ENCODE results near the gene ZNF76. TPM values are rescaled to one million over a fixed set of nuclear protein-coding genes. Genes with fewer than 3 reads are reported as not detected.
A peak's percentile ranks its signal among the peaks of the same experiment; 100 is the strongest.

The ZNF76 gene
- total and polyA plus RNA-seq, 4 donors = 27.6 to 38.7 (median 33.5) TPM

DNA sequence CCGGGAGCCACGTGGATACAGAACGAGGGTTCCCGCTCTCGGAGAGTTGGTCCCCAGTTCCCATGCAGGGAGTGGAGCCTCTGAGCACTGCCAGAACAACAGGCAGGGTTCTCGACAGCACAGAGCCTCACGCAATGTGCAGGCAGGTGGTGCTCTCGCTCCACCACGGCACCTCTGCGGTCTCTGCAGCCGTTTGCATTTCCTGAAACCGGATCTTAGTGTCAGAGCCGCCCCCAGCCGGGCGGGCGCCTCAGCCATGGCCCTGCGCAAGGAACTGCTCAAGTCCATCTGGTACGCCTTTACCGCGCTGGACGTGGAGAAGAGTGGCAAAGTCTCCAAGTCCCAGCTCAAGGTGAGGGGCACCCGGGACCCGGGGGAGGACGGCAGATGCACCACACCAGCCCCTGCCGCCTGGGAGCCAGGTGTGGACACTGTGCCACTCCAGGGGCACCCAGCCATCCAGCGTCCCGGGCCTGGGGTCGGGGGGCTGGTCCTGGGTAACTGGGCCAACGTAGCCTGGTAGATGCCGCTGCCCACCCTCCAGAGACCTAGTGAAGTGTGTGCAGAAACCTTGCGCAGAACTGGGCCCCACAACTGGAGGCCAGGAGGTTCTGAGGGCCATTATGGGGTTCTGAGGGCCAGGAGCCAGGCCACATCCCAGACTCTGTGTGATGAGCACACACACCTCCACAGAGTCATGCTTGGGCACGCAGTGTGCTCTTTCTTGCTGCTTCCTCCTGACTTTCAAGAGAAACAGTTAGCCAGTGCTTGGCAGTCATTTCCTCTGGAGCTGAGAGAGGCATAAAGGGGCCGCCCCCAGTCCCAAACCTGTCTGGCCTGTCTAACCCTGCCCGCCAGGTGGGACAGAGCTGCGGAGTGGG lies 38.3 kb downstream of the ZNF76 start, which contains the start of gene DEF6:
Gene DEF6 (plus strand): TSS at position 218 of the 881 bp plus-strand sequence. CDS start 39 bp downstream, at position 257.
- Histone ChIP-seq H3K9ac (ENCODE audit: insufficient read depth in 1 of 2, low read length in 2 of 2) (no peak within 1 kb of the TSS), H3K4me3 (peak within 1 kb of the TSS; percentile 20), H3K4me1 (ENCODE audit: control insufficient read depth in 5 of 5, insufficient read depth in 5 of 5, low read length in 5 of 5) (peaks cover 0 to 13% (median 7%) of the 10 kb centered on the region in 5 donors), H3K27me3 (ENCODE audit: control insufficient read depth in 3 of 3, insufficient read depth in 3 of 3, low read length in 2 of 3) (no peaks in the 10 kb centered on the region), H3K36me3 (ENCODE audit: control insufficient read depth in 4 of 4, insufficient read depth in 4 of 4, low read length in 4 of 4) (peaks cover 0 to 20% (median 4%) of the 10 kb centered on the region in 4 donors), H3K27ac (ENCODE audit: low read depth in 1 of 2, low read length in 1 of 2) (peak within 1 kb of the TSS in 1 of 2 donors; percentile 67), H3K9me3 (ENCODE audit: control insufficient read depth in 4 of 4, insufficient read depth in 3 of 4, low read length in 3 of 4) (no peaks in the 10 kb centered on the region)
- peak; percentile 91 for ATAC-seq (ENCODE audit: insufficient read depth, low FRiP score)
- peak; percentile 82 to 91 (median 86) for DNase-seq
- TF ChIP-seq, protein P1, sequence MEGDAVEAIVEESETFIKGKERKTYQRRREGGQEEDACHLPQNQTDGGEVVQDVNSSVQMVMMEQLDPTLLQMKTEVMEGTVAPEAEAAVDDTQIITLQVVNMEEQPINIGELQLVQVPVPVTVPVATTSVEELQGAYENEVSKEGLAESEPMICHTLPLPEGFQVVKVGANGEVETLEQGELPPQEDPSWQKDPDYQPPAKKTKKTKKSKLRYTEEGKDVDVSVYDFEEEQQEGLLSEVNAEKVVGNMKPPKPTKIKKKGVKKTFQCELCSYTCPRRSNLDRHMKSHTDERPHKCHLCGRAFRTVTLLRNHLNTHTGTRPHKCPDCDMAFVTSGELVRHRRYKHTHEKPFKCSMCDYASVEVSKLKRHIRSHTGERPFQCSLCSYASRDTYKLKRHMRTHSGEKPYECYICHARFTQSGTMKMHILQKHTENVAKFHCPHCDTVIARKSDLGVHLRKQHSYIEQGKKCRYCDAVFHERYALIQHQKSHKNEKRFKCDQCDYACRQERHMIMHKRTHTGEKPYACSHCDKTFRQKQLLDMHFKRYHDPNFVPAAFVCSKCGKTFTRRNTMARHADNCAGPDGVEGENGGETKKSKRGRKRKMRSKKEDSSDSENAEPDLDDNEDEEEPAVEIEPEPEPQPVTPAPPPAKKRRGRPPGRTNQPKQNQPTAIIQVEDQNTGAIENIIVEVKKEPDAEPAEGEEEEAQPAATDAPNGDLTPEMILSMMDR (IDR thresholded peaks at IDR 0.05; ENCODE audit: control extremely low read depth, extremely low read depth) = peak; percentile 78
- WGBS, 2 donors = 9 to 15% methylated on average over 35 of the region's 35 CpGs

DNA sequence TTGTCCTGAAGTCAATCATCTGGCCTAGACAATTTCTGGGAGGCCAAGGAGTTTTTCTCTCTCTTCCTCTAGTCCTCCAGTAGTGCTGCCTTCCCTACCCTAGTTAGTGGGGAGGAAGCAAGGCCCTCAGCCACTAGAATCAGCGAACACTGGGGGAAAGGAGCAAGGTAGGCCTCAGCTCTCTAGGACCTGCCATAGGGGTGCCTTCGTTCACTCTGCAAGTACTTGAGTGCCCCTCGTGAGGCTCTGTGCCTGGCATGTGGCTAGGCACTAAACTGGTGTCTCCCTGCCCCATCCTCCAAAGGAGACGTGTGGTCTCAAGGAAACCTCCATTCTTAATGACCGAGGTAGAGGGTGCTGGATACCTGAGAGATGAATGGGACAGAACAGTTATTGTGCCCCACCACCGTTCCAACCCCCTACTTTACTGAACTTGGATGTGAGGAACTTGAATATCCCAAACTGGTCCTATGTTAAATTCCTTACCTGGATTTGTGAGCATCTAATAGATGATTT lies 39.1 kb downstream of the ZNF76 start:
- ATAC-seq (ENCODE audit: insufficient read depth, low FRiP score) (no peak), DNase-seq (no peak)
- peaks cover 0 to 12% (median 4%) of the 10 kb centered on the region in 4 donors for H3K36me3 ChIP-seq (ENCODE audit: control insufficient read depth in 4 of 4, insufficient read depth in 4 of 4, low read length in 4 of 4)
- no peaks in the 10 kb centered on the region for H3K9me3 ChIP-seq (ENCODE audit: control insufficient read depth in 4 of 4, insufficient read depth in 3 of 4, low read length in 3 of 4)
- TF ChIP-seq, protein P1 (IDR thresholded peaks at IDR 0.05; ENCODE audit: control extremely low read depth, extremely low read depth) = no peak
- no peak overlapping the region for H3K9ac ChIP-seq (ENCODE audit: insufficient read depth in 1 of 2, low read length in 2 of 2)
- peaks cover 0 to 16% (median 7%) of the 10 kb centered on the region in 5 donors for H3K4me1 ChIP-seq (ENCODE audit: control insufficient read depth in 5 of 5, insufficient read depth in 5 of 5, low read length in 5 of 5)
- 49 to 63% methylated on average over 6 of the region's 6 CpGs for WGBS, 2 donors
- H3K27me3 ChIP-seq (ENCODE audit: control insufficient read depth in 3 of 3, insufficient read depth in 3 of 3, low read length in 2 of 3) = no peaks in the 10 kb centered on the region
- no peak overlapping the region for H3K4me3 ChIP-seq
- peak overlapping the region in 1 of 2 donors; percentile 67 for H3K27ac ChIP-seq (ENCODE audit: low read depth in 1 of 2, low read length in 1 of 2)

DNA sequence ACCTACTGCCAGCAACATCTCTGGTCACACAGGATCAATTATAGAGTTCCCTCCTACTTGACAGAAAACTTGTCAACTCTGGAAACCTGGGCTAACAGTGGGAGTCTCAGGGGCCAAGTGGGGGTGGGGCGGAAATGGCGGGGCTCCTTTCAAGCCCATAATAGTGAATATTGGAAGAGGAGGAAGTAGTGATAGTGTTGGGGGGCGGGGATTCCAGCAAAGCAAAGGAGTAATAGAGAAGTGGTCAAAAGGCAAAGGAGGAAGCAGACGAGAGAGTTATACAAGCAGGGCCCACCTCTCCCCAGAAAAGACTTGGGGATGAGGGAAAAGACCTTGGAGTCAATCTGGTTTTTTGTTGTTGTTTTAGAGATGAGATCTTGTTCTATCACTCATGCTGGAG lies 40.1 kb downstream of the ZNF76 start:
- peaks cover 0 to 9% (median 4%) of the 10 kb centered on the region in 4 donors for H3K36me3 ChIP-seq (ENCODE audit: control insufficient read depth in 4 of 4, insufficient read depth in 4 of 4, low read length in 4 of 4)
- peak overlapping the region in 1 of 2 donors; percentile 43 for H3K27ac ChIP-seq (ENCODE audit: low read depth in 1 of 2, low read length in 1 of 2)
- WGBS, 2 donors = 30 to 67% methylated on average over 4 of the region's 4 CpGs
- H3K27me3 ChIP-seq (ENCODE audit: control insufficient read depth in 3 of 3, insufficient read depth in 3 of 3, low read length in 2 of 3) = no peaks in the 10 kb centered on the region
- H3K4me1 ChIP-seq (ENCODE audit: control insufficient read depth in 5 of 5, insufficient read depth in 5 of 5, low read length in 5 of 5) = peaks cover 0 to 16% (median 7%) of the 10 kb centered on the region in 5 donors
- H3K9me3 ChIP-seq (ENCODE audit: control insufficient read depth in 4 of 4, insufficient read depth in 3 of 4, low read length in 3 of 4) = no peaks in the 10 kb centered on the region
- no peak overlapping the region for H3K9ac ChIP-seq (ENCODE audit: insufficient read depth in 1 of 2, low read length in 2 of 2)
- no peak overlapping the region for H3K4me3 ChIP-seq
- TF ChIP-seq, protein P1 (IDR thresholded peaks at IDR 0.05; ENCODE audit: control extremely low read depth, extremely low read depth) = no peak
- DNase-seq = no peak
- ATAC-seq (ENCODE audit: insufficient read depth, low FRiP score) = no peak

Data from lung (tissue), 12 donors.